ENCODE data around the gene EXOC6B. TPM values are rescaled to one million over a fixed set of nuclear protein-coding genes. Genes with fewer than 3 reads are reported as not detected.

The EXOC6B gene
- total RNA-seq, 1 donor from 2014 or later = 32.4 TPM

GRCh38 chr2:72750466-72750865 lies 75.4 kb downstream of the EXOC6B start:
- H3K27me3 ChIP-seq = no peaks in the 10 kb centered on the region

GRCh38 chr2:72747344-72747743 lies 78.5 kb downstream of the EXOC6B start:
- intact Hi-C loops (cut with DNase I) = loop anchor here (10.0 kb wide), 1 partner anchor 1213 kb away; no protein-coding TSS in a partner anchor
- no peaks in the 10 kb centered on the region for H3K9me3 ChIP-seq
- no peaks in the 10 kb centered on the region for H3K36me3 ChIP-seq
- DNase-seq (ENCODE audit: low spot score in 2 of 2) = no peak
- no peaks in the 10 kb centered on the region for H3K4me1 ChIP-seq
- H3K27me3 ChIP-seq = no peaks in the 10 kb centered on the region
- no peak overlapping the region for H3K27ac ChIP-seq
- no peak overlapping the region for H3K4me3 ChIP-seq
- no peak for TF ChIP-seq CTCF (IDR thresholded peaks at IDR 0.05)

More at GRCh38 chr2:72750466-72750865, 75.4 kb downstream of the EXOC6B start:
- Histone ChIP-seq H3K4me3 (no peak overlapping the region), H3K27ac (no peak overlapping the region), H3K9me3 (no peaks in the 10 kb centered on the region), H3K36me3 (no peaks in the 10 kb centered on the region), H3K4me1 (no peaks in the 10 kb centered on the region)
- DNase-seq (ENCODE audit: low spot score in 2 of 2) = no peak
- TF ChIP-seq CTCF (IDR thresholded peaks at IDR 0.05) = no peak
- intact Hi-C loops (cut with DNase I) = no loop called here

- H3K4me1 ChIP-seq = no peaks in the 10 kb centered on the region
- H3K4me3 ChIP-seq = no peak overlapping the region
- no peak for DNase-seq (ENCODE audit: low spot score in 2 of 2)
- peak in 2 of 3 experiments; percentile 46 to 60 for TF ChIP-seq CTCF (IDR thresholded peaks at IDR 0.05)
- H3K27me3 ChIP-seq = no peaks in the 10 kb centered on the region
- no peak overlapping the region for H3K27ac ChIP-seq
- no peaks in the 10 kb centered on the region for H3K9me3 ChIP-seq
- no peaks in the 10 kb centered on the region for H3K36me3 ChIP-seq
- intact Hi-C loops (cut with DNase I) = loop anchor here (10.0 kb wide), 1 partner anchor 1211 kb away; no protein-coding TSS in a partner anchor
Observed at GRCh38 chr2:72745679-72746368, 80.0 kb downstream of the EXOC6B start.

- peaks cover 0 to 12% of the 10 kb centered on the region in 2 donors for H3K36me3 ChIP-seq
- no peak for TF ChIP-seq CTCF (IDR thresholded peaks at IDR 0.05)
- no peak overlapping the region for H3K27ac ChIP-seq
- no peaks in the 10 kb centered on the region for H3K4me1 ChIP-seq
- intact Hi-C loops (cut with DNase I) = loop anchor here (10.0 kb wide), 1 partner anchor 1209 kb away; no protein-coding TSS in a partner anchor
- no peak overlapping the region for H3K4me3 ChIP-seq
- no peaks in the 10 kb centered on the region for H3K27me3 ChIP-seq
- DNase-seq (ENCODE audit: low spot score in 2 of 2) = no peak
- H3K9me3 ChIP-seq = no peaks in the 10 kb centered on the region
Observed at GRCh38 chr2:72744049-72744448, 81.8 kb downstream of the EXOC6B start.

- H3K27ac ChIP-seq = no peak overlapping the region
- no peak overlapping the region for H3K4me3 ChIP-seq
- H3K9me3 ChIP-seq = no peaks in the 10 kb centered on the region
- no peaks in the 10 kb centered on the region for H3K27me3 ChIP-seq
- H3K4me1 ChIP-seq = no peaks in the 10 kb centered on the region
- DNase-seq (ENCODE audit: low spot score in 2 of 2) = no peak
- intact Hi-C loops (cut with DNase I) = loop anchor here (10.0 kb wide), 1 partner anchor 1209 kb away; no protein-coding TSS in a partner anchor
- peaks cover 0 to 12% of the 10 kb centered on the region in 2 donors for H3K36me3 ChIP-seq
- no peak for TF ChIP-seq CTCF (IDR thresholded peaks at IDR 0.05)
Observed at GRCh38 chr2:72743481-72743880, 82.4 kb downstream of the EXOC6B start.
